Omental fat pad (tissue), 4 donors: ENCODE results near the gene RHAG. TPM values are rescaled to one million over a fixed set of nuclear protein-coding genes. Genes with fewer than 3 reads are reported as not detected.

ENCODE experiments used
- ATAC-seq: fragments of 150-250 bp; one replicate; pipeline ENCODE4 v1.9.1; 2016; ENCODE audit warnings: mild to moderate bottlenecking, moderate library complexity; ENCODE audit not compliant: low FRiP score
- DNase-seq: peaks from one replicate; pipeline ENCODE4 v3.0.0-alpha.2; 2019; ENCODE audit warnings: low spot score
- CTCF ChIP-seq, 3 donors: fragments of 450-650 bp; IDR thresholded peaks; one replicate each; pipeline ENCODE4 v1.5.1; 2016 to 2017; ENCODE audit warnings: antibody characterized with exemption in 3 of 3, mild to moderate bottlenecking in 3 of 3, moderate library complexity in 2 of 3
- total RNA-seq, 4 donors: library from RNA; depleted of rRNA; stranded (reverse); fragments of >200 nt; gene quantifications; one replicate each; pipeline ENCODE4 v1.1.0, GENCODE V29; 2016

The RHAG gene
- total RNA-seq, 4 donors from 2014 or later, result not detected

DNA sequence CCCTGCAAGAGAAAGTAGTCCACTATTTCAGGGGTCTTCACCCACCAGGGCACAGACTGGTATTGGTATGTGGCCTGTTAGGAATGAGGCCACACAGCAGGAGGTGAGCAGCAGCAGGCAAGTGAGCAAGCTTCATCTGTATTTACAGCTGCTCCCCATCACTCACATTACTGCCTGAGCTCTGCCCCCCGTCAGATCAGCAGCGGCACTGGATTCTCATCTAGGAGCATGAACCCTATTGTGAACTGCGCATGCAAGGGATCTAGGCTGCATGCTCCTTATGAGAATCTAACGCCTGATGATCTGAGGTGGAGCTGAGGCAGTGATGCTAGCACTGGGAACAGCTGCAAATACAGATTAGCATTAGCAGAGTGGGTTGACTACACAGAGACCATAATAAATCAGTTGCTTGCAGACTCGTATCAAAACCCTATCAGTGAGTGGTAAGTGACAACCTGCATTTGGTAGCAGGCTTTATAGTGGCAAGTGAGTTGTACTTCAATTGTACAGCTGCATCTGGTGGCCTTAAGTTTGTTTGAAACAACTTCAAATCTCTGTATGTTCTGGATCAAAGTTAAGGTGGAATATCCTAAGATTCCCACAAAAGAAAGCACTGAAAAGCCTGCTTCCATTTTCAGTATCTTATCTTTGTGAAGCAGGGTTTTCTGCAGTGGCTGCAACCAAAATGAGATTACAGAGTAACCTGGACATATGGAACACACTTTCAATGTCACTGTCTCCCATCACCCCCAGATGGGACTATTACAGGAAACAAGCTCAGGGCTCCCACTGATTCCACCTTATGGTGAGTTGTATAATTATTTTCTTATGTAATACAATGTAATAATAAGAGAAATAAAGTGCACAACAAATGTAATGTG lies 73.4 kb downstream of the RHAG start:
- ATAC-seq, result no peak
- no peak for TF ChIP-seq CTCF (IDR thresholded peaks at IDR 0.05)
- no peak for DNase-seq

- ATAC-seq (no peak), DNase-seq (no peak)
- TF ChIP-seq CTCF (IDR thresholded peaks at IDR 0.05), result no peak
Observed at GRCh38 chr6:49558238-49558637, 78.4 kb downstream of the RHAG start.

- DNase-seq, result no peak
- no peak for TF ChIP-seq CTCF (IDR thresholded peaks at IDR 0.05)
- no peak for ATAC-seq
Observed at GRCh38 chr6:49557177-49557576, 79.5 kb downstream of the RHAG start.

DNA sequence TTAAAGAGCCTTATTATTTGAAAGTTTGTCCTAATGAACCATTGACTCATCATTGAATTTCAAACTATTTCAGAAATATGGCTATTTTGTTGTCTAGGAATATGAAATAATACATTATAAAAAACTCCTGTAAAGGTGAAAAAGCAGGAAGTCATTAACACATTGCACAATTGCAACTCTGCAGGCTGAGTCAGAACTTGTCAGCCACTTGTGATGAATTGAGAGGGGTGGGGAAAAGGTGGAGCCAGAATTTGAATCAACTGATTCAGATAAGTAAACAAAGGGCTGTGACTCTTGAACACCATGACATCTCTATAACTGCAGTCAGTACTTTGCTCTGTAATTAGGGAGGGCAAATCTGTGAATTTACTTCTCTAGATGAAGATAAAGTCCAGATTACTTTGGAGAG lies 80.2 kb downstream of the RHAG start:
- DNase-seq, result no peak
- ATAC-seq, result peak; percentile 85
- no peak for TF ChIP-seq CTCF (IDR thresholded peaks at IDR 0.05)

GRCh38 chr6:49555951-49556350 lies 80.7 kb downstream of the RHAG start:
- DNase-seq, result no peak
- no peak for ATAC-seq
- no peak for TF ChIP-seq CTCF (IDR thresholded peaks at IDR 0.05)

Other genes starting within 250 kb of the RHAG start
- gene MMUT, start 173.6 kb downstream of the RHAG start, total RNA-seq, result 10 to 100 TPM; 10.8 to 18.1 (median 15.4) TPM
- gene CENPQ, start 173.5 kb downstream of the RHAG start, total RNA-seq, result 1 to 10 TPM; 1.8 to 6.8 (median 4.5) TPM
- gene GLYATL3, start 136.9 kb downstream of the RHAG start, total RNA-seq, result not detected
- gene C6orf141, start 86.2 kb downstream of the RHAG start, total RNA-seq, result 10 to 100 TPM in 1 of 4 donors, 1 to 10 TPM in 3; 2.8 to 25.2 (median 4.8) TPM
- gene CRISP2, start 76.7 kb upstream of the RHAG start, total RNA-seq, result not detected
- not detected for gene CRISP3, start 107.5 kb upstream of the RHAG start, total RNA-seq
- gene PGK2, start 150.4 kb upstream of the RHAG start, total RNA-seq, result not detected
- gene CRISP1, start 229.7 kb upstream of the RHAG start, total RNA-seq, result not detected